Skeletal muscle tissue (tissue), 4 donors: ENCODE data around the gene JADE2. TPM values are rescaled to one million over a fixed set of nuclear protein-coding genes. Genes with fewer than 3 reads are reported as not detected.

Source experiments
- H3K27ac ChIP-seq: one replicate; pipeline ENCODE4 v1.7.0; 2013; ENCODE audit warnings: mild to moderate bottlenecking, low read depth, low read length, inconsistent platforms
- H3K27me3 ChIP-seq, 3 donors: one replicate each; pipeline ENCODE4 v1.7.0; 2013; ENCODE audit warnings: low read length in 3 of 3; ENCODE audit not compliant: control insufficient read depth in 3 of 3, insufficient read depth in 3 of 3
- H3K36me3 ChIP-seq, 3 donors: one replicate each; pipeline ENCODE4 v1.7.0; 2013; ENCODE audit warnings: low read length in 3 of 3; ENCODE audit not compliant: control insufficient read depth in 3 of 3, insufficient read depth in 3 of 3
- H3K4me1 ChIP-seq, 3 donors: one replicate each; pipeline ENCODE4 v1.7.0; 2013; ENCODE audit warnings: low read length in 3 of 3, mild to moderate bottlenecking in 3 of 3; ENCODE audit not compliant: control insufficient read depth in 3 of 3, insufficient read depth in 3 of 3
- H3K4me3 ChIP-seq, 3 donors: one replicate each; pipeline ENCODE4 v1.7.0; 2013; ENCODE audit warnings: low read length in 3 of 3
- H3K9ac ChIP-seq, 3 donors: one replicate each; pipeline ENCODE4 v1.7.0; 2013; ENCODE audit warnings: low read length in 3 of 3, mild to moderate bottlenecking in 3 of 3, moderate library complexity in 2 of 3, low read depth in 1 of 3
- H3K9me3 ChIP-seq, 3 donors: one replicate each; pipeline ENCODE4 v1.7.0; 2013; ENCODE audit warnings: low read length in 3 of 3; ENCODE audit not compliant: control insufficient read depth in 3 of 3
- total RNA-seq: library from RNA; depleted of rRNA; stranded (reverse); fragments of >200 nt; gene quantifications from one replicate; pipeline ENCODE4 v1.2.3, GENCODE V29; 2014
- donor health status: Osteomylitis.

JADE2 gene
- total RNA-seq, 1 donor from 2014 or later: 1.6 TPM

DNA sequence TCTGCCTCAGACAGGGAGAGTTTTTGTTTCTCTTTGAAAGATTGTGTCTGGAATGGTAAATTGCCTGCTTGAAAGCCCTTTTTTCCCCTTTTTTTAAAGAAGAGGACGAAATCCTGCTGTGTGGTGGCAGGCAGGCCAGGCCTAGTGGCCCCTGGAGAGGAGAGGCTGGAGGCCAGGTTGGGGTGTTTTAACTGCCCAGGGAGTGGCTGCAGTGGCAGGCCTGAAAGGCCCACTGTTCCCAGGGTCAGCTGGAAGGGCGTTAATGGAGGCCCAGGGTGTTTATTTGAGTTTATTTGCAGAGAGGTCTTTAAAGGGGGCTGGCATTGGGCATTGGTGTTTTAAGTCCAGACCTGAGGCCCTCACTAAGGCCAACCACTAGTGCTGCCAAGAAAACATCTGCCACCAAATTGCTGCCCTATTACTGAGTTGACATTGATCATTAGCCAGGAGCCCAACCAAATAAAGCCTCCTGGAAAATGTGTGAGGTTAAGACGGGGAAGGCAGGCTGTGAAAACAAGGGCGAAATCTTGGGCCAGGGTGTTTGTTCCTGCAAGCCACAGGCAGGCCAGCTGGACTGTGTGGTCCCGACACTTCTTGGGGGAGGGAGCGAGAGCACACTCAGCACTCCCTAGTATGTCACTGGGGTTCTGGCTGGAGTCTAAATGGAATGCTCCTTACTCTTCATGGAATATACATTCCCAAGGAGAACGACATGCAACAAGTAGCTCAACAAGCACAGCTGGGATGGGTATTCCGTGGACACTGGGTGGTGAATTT is 5.0 kb downstream of the JADE2 start:
- Histone ChIP-seq H3K4me3 (no peak overlapping the region), H3K36me3 (no peaks in the 10 kb centered on the region), H3K9me3 (no peaks in the 10 kb centered on the region), H3K27ac (peak overlapping the region; percentile 36), H3K4me1 (peaks cover 43 to 60% (median 48%) of the 10 kb centered on the region in 3 donors), H3K27me3 (no peaks in the 10 kb centered on the region), H3K9ac (peak overlapping the region in 2 of 3 donors; percentile 3 to 45)

DNA sequence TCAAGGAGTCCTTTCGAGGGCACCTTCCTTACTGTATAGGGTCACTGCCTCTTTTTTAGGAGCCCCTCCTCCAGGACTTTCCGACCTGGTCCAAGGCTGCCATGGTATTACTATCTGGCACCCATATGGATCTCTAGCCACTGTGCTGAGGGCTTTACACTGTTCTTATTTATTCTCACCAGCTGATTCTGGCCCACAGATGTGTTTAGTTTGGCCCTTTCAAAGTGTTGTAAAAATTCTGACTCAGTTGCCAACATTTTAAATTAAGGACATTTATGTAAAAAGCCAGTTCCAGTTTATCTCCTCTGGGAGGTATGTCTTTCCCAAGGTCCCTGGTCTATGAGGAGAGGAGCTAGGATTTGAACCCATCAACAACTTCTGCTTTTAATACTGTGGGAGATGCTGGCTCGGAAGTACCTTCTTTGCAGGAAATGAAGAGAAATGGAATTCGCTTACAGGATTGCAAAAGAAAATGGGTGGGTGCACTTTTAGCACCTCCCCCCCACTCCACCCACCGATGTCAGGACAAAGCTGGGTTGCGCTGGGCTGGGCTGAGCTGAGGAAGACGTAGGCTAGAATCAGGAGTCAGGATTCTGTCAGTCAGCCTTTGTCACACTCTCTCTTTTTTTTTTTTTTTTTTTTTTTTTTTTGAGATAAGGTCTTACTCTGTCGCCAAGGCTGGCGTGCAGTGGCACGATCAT is 7.8 kb downstream of the JADE2 start:
- Histone ChIP-seq H3K4me3 (no peak overlapping the region), H3K9me3 (no peaks in the 10 kb centered on the region), H3K36me3 (peaks cover 21 to 25% (median 22%) of the 10 kb centered on the region in 3 donors), H3K27ac (peak overlapping the region; percentile 33), H3K27me3 (no peaks in the 10 kb centered on the region), H3K4me1 (peaks cover 36 to 55% (median 41%) of the 10 kb centered on the region in 3 donors), H3K9ac (no peak overlapping the region)

DNA sequence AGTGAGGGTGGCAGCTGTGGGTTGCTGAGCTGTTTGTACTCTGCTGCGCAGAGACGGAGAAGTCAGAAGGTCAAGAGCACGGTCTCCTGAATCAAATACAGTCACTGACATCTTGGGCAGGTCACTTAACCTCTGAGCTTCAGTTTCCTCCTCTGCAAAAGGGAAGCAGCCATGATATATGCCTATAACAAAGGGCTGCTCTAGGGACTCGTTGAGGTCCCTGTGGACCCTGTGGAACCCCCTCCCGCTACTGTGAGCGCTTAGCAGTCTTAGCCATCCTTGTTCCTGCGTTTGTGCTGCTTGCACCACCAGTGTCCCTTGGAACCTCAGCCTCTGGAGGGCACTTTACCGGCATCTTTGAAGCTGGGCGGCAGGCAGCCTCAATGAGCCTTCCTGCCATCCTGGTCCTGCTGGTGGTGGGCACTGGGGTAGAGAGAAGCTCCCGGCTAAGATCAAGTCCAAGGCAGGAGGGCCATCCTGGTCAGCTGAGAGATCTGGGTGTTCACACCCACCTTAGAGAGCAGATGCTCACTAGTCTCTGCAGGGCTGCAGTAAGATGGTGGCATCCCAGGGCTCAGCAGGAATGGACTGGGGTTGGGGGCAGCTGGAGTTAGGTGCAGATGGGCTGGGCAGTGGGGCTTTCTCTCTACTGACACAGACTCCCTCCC is 8.7 kb downstream of the JADE2 start:
- H3K4me1 ChIP-seq: peaks cover 27 to 45% (median 32%) of the 10 kb centered on the region in 3 donors

GRCh38 chr5:134534726-134535110 is 9.2 kb downstream of the JADE2 start:
- H3K9ac ChIP-seq: no peak overlapping the region
- no peaks in the 10 kb centered on the region for H3K27me3 ChIP-seq
- H3K4me1 ChIP-seq: peaks cover 23 to 40% (median 28%) of the 10 kb centered on the region in 3 donors
- H3K27ac ChIP-seq: no peak overlapping the region
- no peaks in the 10 kb centered on the region for H3K9me3 ChIP-seq
- peaks cover 28 to 33% (median 29%) of the 10 kb centered on the region in 3 donors for H3K36me3 ChIP-seq
- no peak overlapping the region for H3K4me3 ChIP-seq

More for the DNA sequence above, 8.7 kb downstream of the JADE2 start:
- H3K27me3 ChIP-seq: no peaks in the 10 kb centered on the region
- no peak overlapping the region for H3K9ac ChIP-seq
- H3K9me3 ChIP-seq: no peaks in the 10 kb centered on the region
- peaks cover 25 to 29% (median 26%) of the 10 kb centered on the region in 3 donors for H3K36me3 ChIP-seq
- no peak overlapping the region for H3K27ac ChIP-seq
- no peak overlapping the region for H3K4me3 ChIP-seq

GRCh38 chr5:134536876-134537275 is 11.4 kb downstream of the JADE2 start:
- Histone ChIP-seq H3K4me1 (peaks cover 9 to 25% (median 12%) of the 10 kb centered on the region in 3 donors), H3K27ac (no peak overlapping the region), H3K4me3 (no peak overlapping the region), H3K9ac (no peak overlapping the region), H3K36me3 (peaks cover 43 to 52% (median 48%) of the 10 kb centered on the region in 3 donors), H3K27me3 (no peaks in the 10 kb centered on the region), H3K9me3 (no peaks in the 10 kb centered on the region)

- no peak overlapping the region for H3K9ac ChIP-seq
- H3K36me3 ChIP-seq: peaks cover 43 to 55% (median 48%) of the 10 kb centered on the region in 3 donors
- peaks cover 8 to 21% (median 9%) of the 10 kb centered on the region in 3 donors for H3K4me1 ChIP-seq
- no peak overlapping the region for H3K4me3 ChIP-seq
- H3K9me3 ChIP-seq: no peaks in the 10 kb centered on the region
- H3K27ac ChIP-seq: no peak overlapping the region
- no peaks in the 10 kb centered on the region for H3K27me3 ChIP-seq
These were observed 11.8 kb downstream of the JADE2 start for GRCh38 chr5:134537297-134537696.

DNA sequence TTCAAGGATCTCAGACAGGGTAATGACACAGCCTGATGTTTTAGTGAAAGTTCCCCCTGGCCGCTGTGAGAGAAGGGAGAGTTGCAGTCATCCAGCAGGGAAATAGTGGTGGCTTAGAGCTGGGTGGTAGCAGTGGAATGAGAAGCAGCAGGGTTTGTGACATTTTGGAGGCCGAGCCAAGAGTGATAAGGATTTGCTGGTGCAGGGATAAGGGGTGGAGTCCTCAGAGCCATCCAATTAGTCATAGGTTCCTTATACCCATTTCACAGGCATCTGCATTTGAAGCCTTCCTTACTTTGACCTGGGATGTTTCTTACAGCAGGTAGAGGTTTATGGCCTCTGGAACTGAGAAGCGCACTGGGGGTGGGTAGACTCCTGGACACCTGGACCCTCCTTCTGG is 12.8 kb downstream of the JADE2 start:
- H3K4me1 ChIP-seq: peaks cover 0 to 12% (median 5%) of the 10 kb centered on the region in 3 donors
- H3K4me3 ChIP-seq: no peak overlapping the region
- H3K36me3 ChIP-seq: peaks cover 43 to 55% (median 48%) of the 10 kb centered on the region in 3 donors
- H3K9ac ChIP-seq: no peak overlapping the region
- H3K27me3 ChIP-seq: no peaks in the 10 kb centered on the region
- H3K27ac ChIP-seq: no peak overlapping the region
- H3K9me3 ChIP-seq: no peaks in the 10 kb centered on the region

- Histone ChIP-seq H3K9ac (no peak overlapping the region), H3K4me3 (no peak overlapping the region), H3K9me3 (no peaks in the 10 kb centered on the region), H3K36me3 (peaks cover 48 to 61% (median 50%) of the 10 kb centered on the region in 3 donors), H3K4me1 (peaks cover 9 to 15% (median 10%) of the 10 kb centered on the region in 3 donors), H3K27me3 (no peaks in the 10 kb centered on the region), H3K27ac (no peak overlapping the region)
These were observed 14.3 kb downstream of the JADE2 start for GRCh38 chr5:134539732-134540131.

GRCh38 chr5:134540747-134541733 is 15.6 kb downstream of the JADE2 start:
- no peak overlapping the region for H3K27ac ChIP-seq
- H3K27me3 ChIP-seq: no peaks in the 10 kb centered on the region
- peaks cover 16 to 20% (median 19%) of the 10 kb centered on the region in 3 donors for H3K4me1 ChIP-seq
- peaks cover 48 to 66% (median 51%) of the 10 kb centered on the region in 3 donors for H3K36me3 ChIP-seq
- no peaks in the 10 kb centered on the region for H3K9me3 ChIP-seq
- H3K4me3 ChIP-seq: no peak overlapping the region
- no peak overlapping the region for H3K9ac ChIP-seq
